Measurements from ENCODE around the gene DCDC1.

DCDC1 gene

DNA sequence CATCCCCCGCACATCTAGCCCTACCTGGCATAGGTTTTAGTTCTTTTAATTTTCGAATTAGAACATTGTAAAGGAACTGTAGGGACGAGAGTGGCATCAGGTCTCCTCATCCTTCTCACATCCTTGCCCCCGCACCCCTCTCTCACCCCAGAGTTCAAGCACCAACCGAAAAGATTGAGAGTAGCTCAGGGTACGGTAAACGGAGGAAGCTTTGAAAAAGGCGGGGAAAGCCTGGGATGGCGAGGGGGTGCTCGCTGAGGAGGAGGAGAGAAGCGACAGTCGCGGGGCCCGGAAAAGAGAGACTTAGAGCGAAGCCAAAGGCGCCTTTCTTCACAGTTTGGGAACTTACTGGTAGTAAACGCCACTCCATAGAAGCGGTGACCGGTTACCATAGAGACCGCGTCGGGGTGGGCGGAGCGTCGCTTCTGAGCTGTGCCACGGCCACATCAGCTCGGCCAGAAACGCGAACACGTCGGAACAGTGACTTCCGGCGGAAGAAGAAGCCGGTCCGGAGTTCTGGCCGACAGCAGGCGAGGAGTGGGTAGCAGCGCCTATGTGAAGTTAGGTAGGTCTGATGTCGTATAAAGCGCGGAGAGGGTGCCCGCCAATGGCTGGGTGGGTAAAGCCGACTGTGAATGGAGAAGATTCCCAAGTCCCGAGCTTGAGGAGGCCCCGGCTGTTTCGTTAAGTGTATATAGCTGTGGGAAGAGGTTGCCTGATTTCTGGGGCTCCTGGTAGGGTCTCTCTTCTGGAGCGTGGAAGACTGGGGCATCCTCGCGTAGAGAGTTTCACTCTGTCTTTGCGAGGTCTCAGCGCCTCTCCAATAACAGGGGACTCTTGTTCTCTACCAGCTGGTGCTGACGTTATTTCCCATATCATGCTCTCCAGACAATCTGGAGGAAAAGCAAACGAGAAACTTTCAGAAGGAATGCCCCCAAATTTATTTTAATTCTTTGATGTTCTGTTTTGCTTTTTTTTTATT lies at the start of gene DCDC1, which contains the start of gene DNAJC24:
DCDC1 (minus strand) TSS at position 392 of the 982 bp plus-strand sequence. CDS start 41,459 bp downstream, outside the sequence.
DNAJC24 (plus strand) TSS at position 513 of the 982 bp plus-strand sequence. CDS start 889 bp downstream, outside the sequence.
- in situ Hi-C loops (cut with MboI; ENCODE audit: low sequenced_read_pairs), result no loop called here

GRCh38 chr11:31419138-31419537 lies 49.6 kb upstream of the DCDC1 start:
- in situ Hi-C loops (cut with MboI; ENCODE audit: low sequenced_read_pairs), result no loop called here

- in situ Hi-C loops (cut with MboI; ENCODE audit: low sequenced_read_pairs), result no loop called here
Measured at GRCh38 chr11:31417816-31418215, 48.3 kb upstream of the DCDC1 start.

DNA sequence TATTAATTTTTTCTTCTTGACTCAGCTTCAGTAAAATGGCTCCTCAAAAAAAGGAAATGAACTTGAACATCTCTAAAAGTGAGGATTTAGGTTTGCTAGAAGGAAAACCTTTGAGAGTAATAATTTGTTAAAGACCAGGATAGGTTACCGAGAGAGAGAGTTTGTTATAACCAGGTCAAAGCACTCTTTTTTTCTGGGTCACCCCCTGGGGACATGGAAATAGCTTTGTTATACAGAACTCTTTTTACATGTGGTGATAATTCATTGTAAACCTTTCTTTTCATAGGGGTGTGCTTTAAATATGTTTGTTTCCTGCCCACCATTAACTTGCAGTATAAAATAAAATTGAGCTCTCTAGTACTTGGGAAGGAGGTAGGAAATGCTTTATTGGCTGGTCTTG lies 47.8 kb upstream of the DCDC1 start:
- in situ Hi-C loops (cut with MboI; ENCODE audit: low sequenced_read_pairs), result no loop called here

DNA sequence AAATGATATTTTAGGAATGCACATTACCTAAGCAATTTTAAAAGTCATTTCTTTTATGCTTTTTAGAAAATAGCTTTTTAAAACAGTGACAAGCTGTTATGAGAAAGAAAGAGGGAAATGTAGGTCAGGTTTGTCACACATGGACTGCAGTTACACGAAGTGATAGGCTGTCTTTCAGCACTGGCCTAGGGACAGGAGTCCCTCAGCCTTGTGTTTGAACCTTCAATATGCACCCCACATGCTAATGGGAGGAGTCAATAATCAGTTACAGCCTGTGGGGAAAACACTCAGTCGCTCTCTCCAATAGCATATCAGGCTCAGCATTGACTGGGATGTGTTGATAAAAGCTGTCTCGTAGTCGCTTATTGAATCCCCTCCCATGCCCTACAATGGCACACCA lies 45.9 kb upstream of the DCDC1 start:
- in situ Hi-C loops (cut with MboI; ENCODE audit: low sequenced_read_pairs), result no loop called here

DNA sequence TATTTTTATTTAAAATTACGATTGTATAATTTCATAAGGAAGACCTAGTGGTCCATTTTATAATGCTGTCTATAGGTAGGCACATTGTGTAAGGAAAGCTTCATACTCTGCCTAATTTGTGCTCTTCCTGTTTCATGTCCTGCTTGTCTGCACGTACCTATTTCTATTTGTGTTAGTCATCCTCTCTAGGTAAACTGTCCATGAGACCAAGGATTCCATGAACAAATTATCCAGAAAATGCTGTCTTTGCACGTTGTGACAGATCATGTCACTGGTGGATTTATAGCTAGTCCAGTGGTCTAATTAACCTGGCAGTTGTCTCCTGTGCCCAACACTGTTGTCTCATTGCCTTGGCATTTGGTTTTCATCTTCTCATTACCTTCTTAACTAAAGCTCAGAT lies 44.8 kb upstream of the DCDC1 start:
- in situ Hi-C loops (cut with MboI; ENCODE audit: low sequenced_read_pairs), result no loop called here

- in situ Hi-C loops (cut with MboI; ENCODE audit: low sequenced_read_pairs), result no loop called here
Measured at GRCh38 chr11:31412946-31413345, 43.4 kb upstream of the DCDC1 start.

DNA sequence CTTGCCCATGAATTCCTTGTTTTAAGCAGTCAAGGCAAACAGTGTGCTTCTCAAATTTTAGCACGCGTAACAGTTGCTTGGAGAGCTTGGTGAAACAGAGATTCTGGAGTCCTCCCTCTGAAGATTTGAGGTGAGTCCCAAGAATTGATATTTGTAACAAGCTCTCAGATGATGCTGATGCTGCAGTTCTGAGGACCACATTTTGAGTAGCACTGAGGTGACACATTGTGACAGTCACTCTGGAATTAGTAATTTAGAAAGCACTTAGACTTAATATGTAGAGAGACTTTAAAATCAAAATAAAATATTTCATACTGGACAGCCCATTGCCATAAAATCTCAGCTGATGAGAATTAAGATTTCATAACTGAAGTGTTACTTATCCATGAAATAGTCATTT lies 38.7 kb upstream of the DCDC1 start:
- in situ Hi-C loops (cut with MboI; ENCODE audit: low sequenced_read_pairs), result no loop called here

- in situ Hi-C loops (cut with MboI; ENCODE audit: low sequenced_read_pairs), result no loop called here
Measured at GRCh38 chr11:31404614-31405013, 35.1 kb upstream of the DCDC1 start.

- in situ Hi-C loops (cut with MboI; ENCODE audit: low sequenced_read_pairs), result no loop called here
Measured at GRCh38 chr11:31397239-31397834, 27.8 kb upstream of the DCDC1 start.

- in situ Hi-C loops (cut with MboI; ENCODE audit: low sequenced_read_pairs), result no loop called here
Measured at GRCh38 chr11:31387379-31387778, 17.8 kb upstream of the DCDC1 start.

- in situ Hi-C loops (cut with MboI; ENCODE audit: low sequenced_read_pairs), result no loop called here
Measured at GRCh38 chr11:31383116-31383515, 13.6 kb upstream of the DCDC1 start.

GRCh38 chr11:31375879-31376278 lies 6.3 kb upstream of the DCDC1 start:
- in situ Hi-C loops (cut with MboI; ENCODE audit: low sequenced_read_pairs), result no loop called here

GRCh38 chr11:31366795-31367194 lies 2.7 kb downstream of the DCDC1 start:
- in situ Hi-C loops (cut with MboI; ENCODE audit: low sequenced_read_pairs), result no loop called here

GRCh38 chr11:31361743-31362142 lies 7.8 kb downstream of the DCDC1 start:
- in situ Hi-C loops (cut with MboI; ENCODE audit: low sequenced_read_pairs), result no loop called here

- in situ Hi-C loops (cut with MboI; ENCODE audit: low sequenced_read_pairs), result no loop called here
Measured at GRCh38 chr11:31355817-31356216, 13.7 kb downstream of the DCDC1 start.

GRCh38 chr11:31355131-31355530 lies 14.4 kb downstream of the DCDC1 start:
- in situ Hi-C loops (cut with MboI; ENCODE audit: low sequenced_read_pairs), result no loop called here

DNA sequence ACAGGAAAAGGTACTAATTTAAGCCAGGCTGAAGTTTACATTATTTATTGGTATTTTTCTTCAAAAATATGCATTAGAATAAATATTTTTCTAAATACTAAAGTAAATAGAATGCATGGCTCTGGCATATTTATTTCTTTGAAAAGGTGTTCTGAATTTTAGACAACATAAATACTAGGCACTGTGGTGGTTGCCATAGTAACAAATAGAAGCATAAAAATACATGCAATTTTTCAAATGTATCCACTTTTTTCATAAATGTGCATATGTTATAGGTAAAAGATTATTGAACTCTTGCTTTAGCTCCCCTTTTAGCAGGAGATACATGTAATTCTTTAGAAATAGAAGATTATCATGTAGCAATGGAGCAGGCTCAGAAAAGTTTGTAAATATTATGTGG lies 18.4 kb downstream of the DCDC1 start:
- in situ Hi-C loops (cut with MboI; ENCODE audit: low sequenced_read_pairs), result no loop called here

DNA sequence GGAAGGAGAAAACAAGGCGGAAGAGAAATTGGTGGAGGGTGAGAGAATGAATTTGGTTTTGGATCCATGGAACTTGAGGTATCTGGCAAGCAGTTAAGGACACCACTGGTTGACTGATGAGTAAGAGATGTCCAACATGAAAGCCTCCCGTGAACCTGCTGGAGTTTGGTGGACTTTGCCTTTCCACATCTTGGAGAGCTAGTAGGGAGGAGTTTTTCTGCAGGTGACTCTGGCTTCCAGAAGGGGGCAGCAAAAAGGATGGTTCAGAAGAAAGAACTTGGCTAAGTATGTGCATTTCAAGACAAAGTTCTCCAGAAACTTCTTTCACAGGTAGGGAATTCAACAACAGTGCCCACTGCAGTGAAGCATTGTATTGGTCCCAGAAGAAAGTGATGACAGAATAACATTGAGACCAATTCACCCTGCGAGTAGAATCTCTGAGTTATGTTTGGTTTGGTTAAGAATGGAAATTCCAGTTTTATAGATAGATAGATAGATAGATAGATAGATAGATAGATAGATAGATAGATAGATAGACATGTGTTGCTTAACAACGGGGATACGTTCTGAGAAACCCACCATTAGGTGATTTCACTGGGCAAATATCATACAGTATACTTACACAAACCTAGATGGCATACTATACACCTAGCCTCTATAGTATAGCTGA lies 28.5 kb downstream of the DCDC1 start:
- in situ Hi-C loops (cut with MboI; ENCODE audit: low sequenced_read_pairs), result no loop called here

- in situ Hi-C loops (cut with MboI; ENCODE audit: low sequenced_read_pairs), result no loop called here
Measured at GRCh38 chr11:31337806-31338205, 31.7 kb downstream of the DCDC1 start.

DNA sequence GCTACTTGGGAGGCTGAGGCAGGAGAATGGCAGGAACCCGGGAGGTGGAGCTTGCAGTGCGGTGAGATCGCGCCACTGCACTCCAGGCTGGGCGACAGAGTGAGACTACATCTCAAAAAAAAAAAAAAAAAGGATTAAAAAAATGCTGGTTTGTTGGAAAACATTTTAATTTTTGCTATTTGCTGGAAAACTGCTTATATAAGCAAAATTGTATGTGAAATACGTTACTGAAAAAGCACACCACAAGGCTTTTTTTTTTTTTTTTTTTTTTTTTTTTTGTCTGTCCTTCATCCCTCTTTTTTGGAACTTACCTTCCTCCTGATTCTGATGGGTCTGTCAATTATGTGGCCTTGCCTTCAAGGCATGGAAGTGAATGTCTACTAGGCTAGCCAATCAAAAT lies 40.8 kb downstream of the DCDC1 start:
- in situ Hi-C loops (cut with MboI; ENCODE audit: low sequenced_read_pairs), result no loop called here

All from hTERT RPE-1 (cell line).